AG09309 (cell line): ENCODE results near the gene TBC1D1.

Source experiments
- DNase-seq: peaks from one replicate; pipeline ENCODE4 v3.0.0-alpha.2; 2010; ENCODE audit warnings: low read depth
- H3K4me3 ChIP-seq: 2 replicates; pipeline ENCODE4 v1.5.1; 2011; ENCODE audit warnings: mild to moderate bottlenecking, low read depth, low read length, moderate library complexity; ENCODE audit not compliant: control insufficient read depth
- TF ChIP-seq, protein P1 (sequence below): IDR thresholded peaks from 2 replicates; pipeline ENCODE4 v1.5.1; 2011; ENCODE audit warnings: mild to moderate bottlenecking, low read depth, low read length, inconsistent platforms; ENCODE audit not compliant: insufficient read depth, control insufficient read depth; ENCODE audit errors: missing control alignments

Gene TBC1D1

DNA sequence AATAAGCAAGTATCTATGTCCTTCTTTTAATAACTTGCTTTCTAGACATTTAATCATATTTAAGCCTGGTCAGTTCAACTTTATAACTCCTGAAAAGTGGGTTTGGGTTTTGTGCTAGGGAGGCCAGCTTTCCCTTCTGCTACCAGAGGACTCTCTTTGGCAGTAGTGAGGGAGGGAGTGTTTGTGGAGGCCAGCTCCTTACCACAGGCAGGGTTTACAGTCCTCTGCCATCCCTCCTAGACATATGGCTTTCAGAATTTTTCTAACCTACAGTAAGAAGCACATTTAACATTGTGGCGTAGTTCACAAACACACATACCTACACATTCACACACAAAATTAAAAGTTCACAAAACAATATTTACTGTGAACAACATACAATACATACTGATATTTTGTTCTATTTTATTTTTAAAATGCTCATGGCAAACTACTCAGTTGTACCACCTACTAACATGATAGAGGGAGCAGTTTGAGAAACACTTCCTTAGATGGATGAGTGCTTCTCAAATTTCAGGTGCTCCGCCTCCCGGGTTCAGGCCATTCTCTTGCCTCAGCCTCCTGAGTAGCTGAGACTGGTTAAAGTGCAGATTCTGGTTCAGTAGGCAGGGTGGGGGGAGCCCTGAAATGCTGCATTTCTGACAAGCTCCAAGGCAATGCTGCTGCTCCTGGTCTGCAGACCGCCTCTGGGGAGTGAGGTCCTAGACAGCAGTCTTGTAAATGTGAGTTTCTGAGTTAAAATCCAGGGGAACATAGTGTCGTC lies 156.0 kb downstream of the TBC1D1 start:
- no peak overlapping the region for H3K4me3 ChIP-seq
- DNase-seq: no peak
- TF ChIP-seq, protein P1, sequence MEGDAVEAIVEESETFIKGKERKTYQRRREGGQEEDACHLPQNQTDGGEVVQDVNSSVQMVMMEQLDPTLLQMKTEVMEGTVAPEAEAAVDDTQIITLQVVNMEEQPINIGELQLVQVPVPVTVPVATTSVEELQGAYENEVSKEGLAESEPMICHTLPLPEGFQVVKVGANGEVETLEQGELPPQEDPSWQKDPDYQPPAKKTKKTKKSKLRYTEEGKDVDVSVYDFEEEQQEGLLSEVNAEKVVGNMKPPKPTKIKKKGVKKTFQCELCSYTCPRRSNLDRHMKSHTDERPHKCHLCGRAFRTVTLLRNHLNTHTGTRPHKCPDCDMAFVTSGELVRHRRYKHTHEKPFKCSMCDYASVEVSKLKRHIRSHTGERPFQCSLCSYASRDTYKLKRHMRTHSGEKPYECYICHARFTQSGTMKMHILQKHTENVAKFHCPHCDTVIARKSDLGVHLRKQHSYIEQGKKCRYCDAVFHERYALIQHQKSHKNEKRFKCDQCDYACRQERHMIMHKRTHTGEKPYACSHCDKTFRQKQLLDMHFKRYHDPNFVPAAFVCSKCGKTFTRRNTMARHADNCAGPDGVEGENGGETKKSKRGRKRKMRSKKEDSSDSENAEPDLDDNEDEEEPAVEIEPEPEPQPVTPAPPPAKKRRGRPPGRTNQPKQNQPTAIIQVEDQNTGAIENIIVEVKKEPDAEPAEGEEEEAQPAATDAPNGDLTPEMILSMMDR: no peak

DNA sequence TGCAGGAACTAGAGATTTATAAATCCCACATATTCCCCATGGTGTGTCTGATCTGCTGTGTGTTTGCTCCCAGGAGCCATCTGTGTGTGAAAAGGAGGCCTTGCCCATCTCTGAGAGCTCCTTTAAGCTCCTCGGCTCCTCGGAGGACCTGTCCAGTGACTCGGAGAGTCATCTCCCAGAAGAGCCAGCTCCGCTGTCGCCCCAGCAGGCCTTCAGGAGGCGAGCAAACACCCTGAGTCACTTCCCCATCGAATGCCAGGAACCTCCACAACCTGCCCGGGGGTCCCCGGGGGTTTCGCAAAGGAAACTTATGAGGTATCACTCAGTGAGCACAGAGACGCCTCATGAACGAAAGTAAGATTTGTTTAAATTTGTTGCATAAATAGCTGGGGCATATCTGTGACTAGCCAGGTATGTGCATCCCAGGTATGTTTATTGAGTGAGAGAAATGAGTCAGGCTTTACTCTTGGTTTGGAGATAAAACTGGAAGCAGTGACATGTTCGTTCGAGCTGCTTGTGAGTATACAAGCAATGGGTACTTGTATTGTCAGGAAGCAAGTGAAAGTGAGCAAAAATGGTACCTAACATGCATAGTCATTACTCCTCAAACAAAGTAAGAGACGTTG lies 158.8 kb downstream of the TBC1D1 start:
- H3K4me3 ChIP-seq: no peak overlapping the region
- no peak for DNase-seq
- TF ChIP-seq, protein P1: no peak

DNA sequence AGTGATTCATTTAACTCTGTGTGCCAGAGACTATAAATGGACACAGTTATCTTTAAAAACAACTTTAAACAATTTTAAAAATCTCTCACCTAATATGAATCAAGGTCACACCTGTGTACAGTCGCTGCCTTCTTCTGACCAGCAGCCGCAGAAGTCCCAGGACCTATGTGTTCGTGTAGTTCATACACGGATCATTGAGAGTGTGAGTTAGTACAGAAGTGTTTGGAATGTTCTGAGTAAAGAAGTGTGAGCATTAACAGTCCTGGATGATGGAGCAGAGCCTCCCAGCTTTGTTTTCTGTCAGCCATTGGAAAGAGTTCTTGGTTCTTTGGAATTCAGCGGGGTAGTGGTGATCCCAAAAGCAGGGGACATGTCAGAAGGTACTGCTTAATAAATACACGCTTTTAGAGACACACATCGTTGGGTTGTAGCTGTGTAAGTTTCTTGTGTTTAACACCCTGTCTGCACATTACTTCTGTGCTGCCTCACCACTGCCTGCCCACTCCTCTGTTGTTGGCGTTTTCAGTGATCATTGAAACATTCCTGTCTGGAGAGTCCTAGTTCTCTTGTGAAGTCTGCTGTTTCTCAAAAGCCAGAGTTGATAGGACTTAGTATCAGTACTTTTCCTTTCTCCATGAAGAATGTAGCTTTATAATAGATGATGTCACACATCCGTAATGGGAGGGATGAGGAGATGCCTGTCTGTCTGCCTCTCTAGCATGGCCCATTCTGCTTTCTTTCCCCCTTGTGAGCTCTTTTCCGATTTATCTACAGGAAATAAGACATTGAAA lies 159.9 kb downstream of the TBC1D1 start:
- no peak overlapping the region for H3K4me3 ChIP-seq
- TF ChIP-seq, protein P1: no peak
- DNase-seq: no peak

DNA sequence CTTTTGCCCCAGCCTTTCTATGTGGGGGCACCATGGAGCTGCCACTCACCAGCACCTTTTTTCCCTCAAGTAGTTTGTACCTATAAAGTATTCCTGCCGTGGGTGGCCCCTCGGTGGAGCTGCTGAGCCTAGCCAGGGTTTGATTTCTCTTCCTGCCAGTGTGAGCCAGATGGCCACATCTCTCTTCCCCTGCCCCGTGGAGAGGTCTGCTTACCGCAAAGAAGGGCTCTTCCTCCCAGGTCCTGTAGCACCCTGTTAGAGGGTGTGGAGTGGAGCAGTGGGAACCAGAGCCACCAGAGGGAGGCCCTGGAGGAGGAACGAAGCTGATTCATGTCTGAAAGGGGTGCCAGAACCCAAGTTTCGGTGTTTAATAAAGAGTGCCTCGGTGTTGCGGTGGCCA lies 164.7 kb downstream of the TBC1D1 start:
- no peak for DNase-seq
- TF ChIP-seq, protein P1: no peak
- H3K4me3 ChIP-seq: no peak overlapping the region

DNA sequence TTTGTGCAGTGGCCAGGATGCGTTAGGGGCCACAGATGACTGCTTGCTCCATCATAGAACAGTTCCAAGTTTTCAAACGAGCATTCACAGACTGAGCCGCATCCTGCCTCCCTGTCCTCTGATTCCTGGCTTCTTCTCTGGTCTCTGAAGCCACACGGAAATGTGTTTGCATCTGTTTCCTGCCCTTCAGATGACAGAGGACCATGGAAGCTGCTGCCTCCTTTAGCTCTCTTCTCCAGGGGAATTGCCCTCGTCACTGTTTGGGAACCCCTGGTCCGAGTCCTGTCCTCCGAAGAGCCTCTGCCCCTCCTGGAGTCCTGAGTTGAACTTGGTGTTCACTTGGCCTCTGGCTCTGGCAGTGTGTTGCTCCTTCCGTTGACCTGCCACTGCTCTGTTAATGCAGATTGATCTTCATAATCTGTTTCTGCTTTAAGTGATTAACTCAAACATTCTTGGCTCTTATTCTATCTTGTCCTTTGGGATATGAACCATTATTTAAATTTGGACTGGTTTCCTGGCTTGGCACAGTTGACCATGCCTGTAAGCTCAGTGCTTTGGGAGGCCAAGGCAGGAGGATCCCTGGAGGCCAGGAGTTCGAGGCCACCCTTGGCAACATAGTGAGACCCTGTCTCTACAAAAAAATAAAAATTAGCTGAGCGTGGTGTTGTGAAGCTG lies 165.3 kb downstream of the TBC1D1 start:
- TF ChIP-seq, protein P1: no peak
- no peak overlapping the region for H3K4me3 ChIP-seq
- DNase-seq: no peak

DNA sequence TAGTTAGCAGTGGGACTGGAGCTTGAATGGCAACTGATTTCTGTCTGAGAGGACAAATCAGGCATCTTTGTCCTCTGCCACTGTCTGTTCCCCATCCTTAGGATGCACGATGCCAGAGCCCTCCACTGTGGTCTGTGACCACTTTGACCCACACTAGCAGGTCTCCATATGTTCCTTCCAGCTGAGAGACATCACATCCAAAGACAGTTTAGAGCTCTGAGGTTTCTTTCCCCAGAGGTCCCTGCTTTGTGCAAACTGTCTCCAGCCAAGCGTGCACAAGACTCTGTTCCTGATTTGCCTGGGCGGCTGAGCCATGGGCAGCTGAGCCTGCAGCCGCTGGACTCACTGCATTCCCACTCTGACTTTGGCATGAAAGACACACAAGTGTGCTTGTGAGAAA lies 167.3 kb downstream of the TBC1D1 start:
- no peak overlapping the region for H3K4me3 ChIP-seq
- DNase-seq: no peak

More for the DNA sequence above, 167.3 kb downstream of the TBC1D1 start:
- TF ChIP-seq, protein P1: no peak
